HL-60/S4 treated with retinoic acid at 250 ng/mL for 4 days and 3 days (cell line): Measurements from ENCODE around the gene NHLRC1.

Source experiments
- in situ Hi-C: fragments of 300-500 bp; cut with MboI; formaldehyde crosslinking; loops from 2 replicates; pipeline ENCODE4 v1.7.0; 2022; ENCODE audit warnings: low sequenced_read_pairs

The NHLRC1 gene

GRCh38 chr6:18139935-18140621, 17.6 kb upstream of the NHLRC1 start:
- in situ Hi-C loops, result no loop called here

GRCh38 chr6:18138906-18139305, 16.4 kb upstream of the NHLRC1 start:
- in situ Hi-C loops, result no loop called here

- in situ Hi-C loops, result no loop called here
These were observed 13.8 kb upstream of the NHLRC1 start for GRCh38 chr6:18136260-18136659.

- in situ Hi-C loops, result no loop called here
These were observed 12.7 kb upstream of the NHLRC1 start for GRCh38 chr6:18135171-18135570.

GRCh38 chr6:18132346-18132745, 9.9 kb upstream of the NHLRC1 start:
- in situ Hi-C loops, result no loop called here

- in situ Hi-C loops, result no loop called here
These were observed 3.6 kb upstream of the NHLRC1 start for GRCh38 chr6:18126121-18126520.

GRCh38 chr6:18121580-18122127, 823 bp downstream of the NHLRC1 start:
- in situ Hi-C loops, result no loop called here

GRCh38 chr6:18119236-18119635, 3.2 kb downstream of the NHLRC1 start:
- in situ Hi-C loops, result no loop called here

GRCh38 chr6:18118330-18118729, 4.1 kb downstream of the NHLRC1 start:
- in situ Hi-C loops, result no loop called here

- in situ Hi-C loops, result no loop called here
These were observed 5.3 kb downstream of the NHLRC1 start for GRCh38 chr6:18117136-18117535.

- in situ Hi-C loops, result no loop called here
These were observed 7.1 kb downstream of the NHLRC1 start for GRCh38 chr6:18115356-18115755.

- in situ Hi-C loops, result no loop called here
These were observed 12.3 kb downstream of the NHLRC1 start for GRCh38 chr6:18110162-18110561.

GRCh38 chr6:18107061-18107460, 15.4 kb downstream of the NHLRC1 start:
- in situ Hi-C loops, result no loop called here

- in situ Hi-C loops, result no loop called here
These were observed 19.5 kb downstream of the NHLRC1 start for GRCh38 chr6:18102783-18103509.

GRCh38 chr6:18101873-18102272, 20.6 kb downstream of the NHLRC1 start:
- in situ Hi-C loops, result no loop called here

- in situ Hi-C loops, result no loop called here
These were observed 21.2 kb downstream of the NHLRC1 start for GRCh38 chr6:18101271-18101670.

- in situ Hi-C loops, result no loop called here
These were observed 22.2 kb downstream of the NHLRC1 start for GRCh38 chr6:18100296-18100695.

GRCh38 chr6:18099511-18099910, 23.0 kb downstream of the NHLRC1 start:
- in situ Hi-C loops, result no loop called here

- in situ Hi-C loops, result no loop called here
These were observed 26.1 kb downstream of the NHLRC1 start for GRCh38 chr6:18096423-18096822.

- in situ Hi-C loops, result no loop called here
These were observed 31.1 kb downstream of the NHLRC1 start for GRCh38 chr6:18091382-18091781.

GRCh38 chr6:18090349-18090786, 32.1 kb downstream of the NHLRC1 start:
- in situ Hi-C loops, result no loop called here
